MM.1S (cell line): Measurements from ENCODE around the gene POC1A.

Source experiments
- EZH2 ChIP-seq: fragments of 300-600 bp; sonication (generic); optimal IDR thresholded peaks from 2 replicates; pipeline ENCODE3; 2017; ENCODE audit warnings: low read depth, mild to moderate bottlenecking, antibody characterized with exemption, low read length, mixed read lengths
- TF ChIP-seq, protein P1 (sequence below): fragments of 300-600 bp; sonication (generic); IDR thresholded peaks from 2 replicates; pipeline ENCODE4 v1.5.1; 2016; ENCODE audit warnings: antibody characterized with exemption, low read length, mixed read lengths

DNA sequence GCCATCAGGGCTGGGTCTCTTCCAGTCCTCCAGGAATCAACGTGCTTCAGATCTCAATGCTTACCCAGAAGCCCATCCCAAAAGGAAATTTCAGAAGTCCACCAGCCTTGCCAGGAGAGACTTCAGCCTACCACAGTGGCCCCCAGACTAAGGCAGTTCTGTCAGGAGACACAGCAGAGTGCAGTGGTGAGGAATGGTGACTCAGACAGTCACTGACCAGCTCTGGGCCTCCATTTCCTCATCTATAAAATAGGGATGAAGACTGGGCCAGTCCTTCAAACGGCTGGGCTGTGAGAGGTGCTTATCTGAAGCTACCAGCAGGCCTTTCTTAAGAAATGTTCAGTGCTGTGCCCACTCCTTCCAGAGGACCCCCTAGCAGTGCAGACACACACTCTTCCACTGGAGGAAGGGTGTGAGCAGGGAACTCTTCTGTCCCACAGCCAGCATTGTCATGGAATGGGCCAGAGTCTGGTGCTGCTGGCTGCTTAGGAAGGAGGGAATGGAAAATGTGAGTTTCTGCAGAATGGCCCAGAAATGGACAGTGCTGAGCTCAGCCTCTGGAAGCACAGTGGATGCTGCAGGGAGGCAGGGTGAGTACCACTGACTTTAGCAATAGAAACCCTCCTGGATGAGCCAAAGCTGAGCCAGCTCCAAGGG, 56.2 kb downstream of the POC1A start:
- TF ChIP-seq, protein P1, sequence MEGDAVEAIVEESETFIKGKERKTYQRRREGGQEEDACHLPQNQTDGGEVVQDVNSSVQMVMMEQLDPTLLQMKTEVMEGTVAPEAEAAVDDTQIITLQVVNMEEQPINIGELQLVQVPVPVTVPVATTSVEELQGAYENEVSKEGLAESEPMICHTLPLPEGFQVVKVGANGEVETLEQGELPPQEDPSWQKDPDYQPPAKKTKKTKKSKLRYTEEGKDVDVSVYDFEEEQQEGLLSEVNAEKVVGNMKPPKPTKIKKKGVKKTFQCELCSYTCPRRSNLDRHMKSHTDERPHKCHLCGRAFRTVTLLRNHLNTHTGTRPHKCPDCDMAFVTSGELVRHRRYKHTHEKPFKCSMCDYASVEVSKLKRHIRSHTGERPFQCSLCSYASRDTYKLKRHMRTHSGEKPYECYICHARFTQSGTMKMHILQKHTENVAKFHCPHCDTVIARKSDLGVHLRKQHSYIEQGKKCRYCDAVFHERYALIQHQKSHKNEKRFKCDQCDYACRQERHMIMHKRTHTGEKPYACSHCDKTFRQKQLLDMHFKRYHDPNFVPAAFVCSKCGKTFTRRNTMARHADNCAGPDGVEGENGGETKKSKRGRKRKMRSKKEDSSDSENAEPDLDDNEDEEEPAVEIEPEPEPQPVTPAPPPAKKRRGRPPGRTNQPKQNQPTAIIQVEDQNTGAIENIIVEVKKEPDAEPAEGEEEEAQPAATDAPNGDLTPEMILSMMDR: no peak
- TF ChIP-seq EZH2: no peak
